Activated naive CD8-positive, alpha-beta T cell treated with anti-CD3 and anti-CD28 coated beads for 36 hours (primary cell): ENCODE measurements around the gene ERC1. TPM values are rescaled to one million over a fixed set of nuclear protein-coding genes. Genes with fewer than 3 reads are reported as not detected.
"Not testable (repeated sequence)": the region's sequence is repeated elsewhere in the genome, so short reads cannot be mapped to it uniquely, and the experiment has no call there.

Experiments used
- DNase-seq: peaks from one replicate; pipeline ENCODE4 v3.0.0; 2021
- H3K27ac Mint-ChIP-seq: one replicate; pipeline ENCODE4 v1.8.0; 2022; ENCODE audit warnings: mild to moderate bottlenecking, moderate library complexity, mixed read lengths
- H3K27me3 Mint-ChIP-seq: one replicate; pipeline ENCODE4 v1.8.0; 2022; ENCODE audit warnings: mild to moderate bottlenecking, mixed read lengths
- H3K36me3 Mint-ChIP-seq: one replicate; pipeline ENCODE4 v1.8.0; 2021; ENCODE audit warnings: mild to moderate bottlenecking, mixed read lengths
- H3K4me1 Mint-ChIP-seq: one replicate; pipeline ENCODE4 v1.8.0; 2021; ENCODE audit warnings: mixed read lengths
- H3K4me3 Mint-ChIP-seq: one replicate; pipeline ENCODE4 v1.8.0; 2022; ENCODE audit warnings: mild to moderate bottlenecking, moderate library complexity, mixed read lengths
- H3K9me3 Mint-ChIP-seq: one replicate; pipeline ENCODE4 v1.8.0; 2022; ENCODE audit warnings: mixed read lengths
- total RNA-seq, 2 experiments: library from RNA; stranded (reverse); gene quantifications; one replicate each; pipeline ENCODE4 v1.2.3, GENCODE V29; 2021

Gene ERC1
- total RNA-seq, 2 experiments from 2014 or later, result 24.0 to 25.5 TPM

DNA sequence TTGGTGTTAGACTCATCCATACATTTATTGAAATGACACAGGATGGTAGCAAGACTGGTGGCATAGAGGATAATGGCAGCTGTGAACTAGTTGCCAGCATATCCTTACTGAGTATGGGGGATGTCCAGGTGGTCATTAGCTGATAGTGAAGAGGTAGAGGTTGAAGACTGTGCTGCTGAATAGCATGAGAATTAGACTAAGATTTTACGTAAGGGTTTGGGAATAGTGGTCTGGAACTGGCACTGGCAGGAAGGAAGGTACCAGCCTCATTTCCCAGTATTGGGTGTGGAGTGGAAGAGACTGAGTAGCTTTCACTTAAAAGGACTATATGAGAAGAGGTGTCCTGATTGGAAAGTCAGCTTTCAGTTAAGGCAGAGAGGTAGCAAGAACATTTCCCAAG lies 6.5 kb downstream of the ERC1 start:
- Mint-ChIP-seq H3K4me1 (peaks cover 24% of the 10 kb centered on the region), H3K9me3 (no peaks in the 10 kb centered on the region), H3K4me3 (no peak overlapping the region), H3K36me3 (peaks cover 12% of the 10 kb centered on the region), H3K27me3 (no peaks in the 10 kb centered on the region), H3K27ac (no peak overlapping the region)
- DNase-seq, result no peak

DNA sequence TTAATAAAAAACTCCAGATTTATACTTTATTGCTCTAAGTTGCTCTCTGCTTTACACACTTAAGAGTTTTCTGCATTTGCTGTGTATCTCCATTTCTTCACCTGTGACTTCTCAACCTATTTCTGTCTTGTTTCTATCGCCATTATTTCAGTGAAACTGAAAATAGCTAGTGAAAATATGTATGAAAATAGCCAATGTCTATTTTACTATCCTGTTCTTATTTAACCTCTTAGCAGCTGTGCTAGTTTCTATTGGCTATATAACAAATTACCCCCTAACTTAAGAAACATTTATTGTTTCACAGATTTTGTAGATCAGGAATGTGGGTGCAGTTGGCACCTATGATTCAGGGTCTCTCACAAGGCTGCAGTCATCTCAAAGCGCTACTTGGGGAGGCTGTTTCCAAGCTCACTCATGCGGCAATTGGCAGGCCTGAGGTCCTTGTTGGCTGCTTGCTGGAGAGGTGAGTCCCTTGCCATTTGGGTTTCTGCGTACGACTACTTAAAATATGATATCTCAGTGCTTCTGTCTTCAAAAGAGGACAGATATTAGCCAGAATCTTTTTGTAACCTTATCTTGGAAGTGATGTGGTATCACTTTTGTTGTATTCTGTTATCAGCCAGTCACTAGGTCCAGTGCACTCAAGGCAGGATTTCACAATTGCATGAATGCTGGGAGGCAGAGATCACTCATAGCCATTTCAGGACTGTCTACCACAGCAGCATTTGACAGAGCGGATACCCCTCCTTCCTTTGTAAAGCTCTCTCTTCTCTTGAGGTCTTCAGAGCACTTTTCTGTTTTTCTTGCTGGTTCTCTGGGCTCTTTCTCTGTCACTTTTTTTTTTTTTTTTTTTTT lies 7.2 kb downstream of the ERC1 start:
- H3K9me3 Mint-ChIP-seq, result no peaks in the 10 kb centered on the region
- DNase-seq, result no peak
- peaks cover 22% of the 10 kb centered on the region for H3K4me1 Mint-ChIP-seq
- no peak overlapping the region for H3K4me3 Mint-ChIP-seq
- no peaks in the 10 kb centered on the region for H3K27me3 Mint-ChIP-seq
- peaks cover 13% of the 10 kb centered on the region for H3K36me3 Mint-ChIP-seq
- no peak overlapping the region for H3K27ac Mint-ChIP-seq

DNA sequence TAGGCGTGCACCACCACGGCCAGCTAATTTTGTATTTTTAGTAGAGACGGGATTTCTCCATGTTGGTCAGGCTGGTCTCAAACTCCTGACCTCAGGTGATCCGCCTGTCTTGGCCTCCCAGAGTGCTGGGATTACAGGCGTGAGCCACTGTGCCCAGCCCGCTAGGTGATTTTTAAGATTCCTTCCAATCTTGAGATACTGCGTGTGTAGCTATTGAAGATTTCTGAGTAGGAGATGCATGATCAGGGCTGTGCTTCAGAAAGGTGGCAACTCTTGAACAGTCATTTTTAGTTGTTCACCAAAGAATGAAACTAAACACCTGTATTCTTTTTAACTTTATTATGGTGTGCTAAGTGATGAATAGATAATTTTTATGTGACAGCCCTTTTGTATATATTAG lies 8.7 kb downstream of the ERC1 start:
- not testable (repeated sequence) for H3K27ac Mint-ChIP-seq, H3K9me3 Mint-ChIP-seq, DNase-seq, H3K4me3 Mint-ChIP-seq, H3K27me3 Mint-ChIP-seq
- H3K36me3 Mint-ChIP-seq, result peaks cover 17% of the 10 kb centered on the region
- peaks cover 25% of the 10 kb centered on the region for H3K4me1 Mint-ChIP-seq

DNA sequence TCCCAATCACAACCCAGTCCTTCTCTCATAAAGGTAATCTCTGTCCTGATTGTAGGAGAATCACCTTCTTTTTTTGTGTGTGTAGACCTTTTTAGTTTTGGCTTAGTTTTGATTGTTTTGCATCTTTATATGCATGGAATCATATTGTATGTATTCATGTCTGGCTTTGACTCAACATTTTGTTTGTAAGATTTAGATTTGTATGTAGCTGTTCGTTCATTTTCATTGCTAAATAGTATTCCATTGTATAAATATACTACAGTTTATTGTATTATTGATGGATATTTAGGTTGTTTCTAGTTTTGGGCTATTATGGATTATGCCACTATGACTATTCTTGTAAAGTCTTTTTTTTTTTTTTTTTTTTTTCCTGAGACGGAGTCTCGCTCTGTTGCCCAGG lies 10.5 kb downstream of the ERC1 start:
- Mint-ChIP-seq H3K4me3 (no peak overlapping the region), H3K9me3 (no peaks in the 10 kb centered on the region), H3K4me1 (peaks cover 21% of the 10 kb centered on the region), H3K27ac (no peak overlapping the region), H3K36me3 (peaks cover 17% of the 10 kb centered on the region), H3K27me3 (no peaks in the 10 kb centered on the region)
- no peak for DNase-seq

DNA sequence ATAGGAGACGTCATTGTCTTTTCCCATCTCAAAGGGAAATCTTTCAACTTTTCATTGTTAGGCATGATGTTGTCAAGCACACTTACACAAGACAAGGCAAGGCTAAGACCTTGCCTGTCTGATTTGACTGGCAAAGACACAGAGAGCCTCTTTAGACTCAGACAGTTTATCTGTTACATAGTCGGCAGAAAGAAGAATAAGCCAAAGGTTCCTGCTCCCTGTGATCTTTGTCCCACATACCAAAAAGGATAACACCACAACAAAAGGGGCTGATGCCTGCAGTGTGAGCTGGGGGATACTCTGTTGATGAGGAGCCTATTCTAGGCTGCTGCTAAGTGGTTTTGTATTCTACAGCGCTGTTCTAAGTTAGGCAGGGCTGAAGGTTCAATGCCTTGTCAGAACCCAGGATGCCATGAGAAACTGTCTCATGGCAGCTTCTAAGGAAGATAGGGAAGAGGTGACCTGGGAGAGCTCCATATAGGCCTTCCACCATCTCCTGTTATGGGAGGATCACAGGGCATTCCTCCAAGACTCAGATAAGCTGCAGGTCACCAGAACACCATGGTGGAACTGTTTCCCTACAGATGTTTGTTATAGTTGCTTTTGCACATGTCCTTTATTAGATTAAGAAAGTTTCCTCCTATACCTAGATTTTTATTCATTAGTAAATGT lies 12.7 kb downstream of the ERC1 start:
- peaks cover 7% of the 10 kb centered on the region for H3K4me1 Mint-ChIP-seq
- H3K36me3 Mint-ChIP-seq, result peaks cover 17% of the 10 kb centered on the region
- no peak overlapping the region for H3K4me3 Mint-ChIP-seq
- H3K27me3 Mint-ChIP-seq, result no peaks in the 10 kb centered on the region
- H3K9me3 Mint-ChIP-seq, result no peaks in the 10 kb centered on the region
- no peak for DNase-seq
- H3K27ac Mint-ChIP-seq, result no peak overlapping the region

DNA sequence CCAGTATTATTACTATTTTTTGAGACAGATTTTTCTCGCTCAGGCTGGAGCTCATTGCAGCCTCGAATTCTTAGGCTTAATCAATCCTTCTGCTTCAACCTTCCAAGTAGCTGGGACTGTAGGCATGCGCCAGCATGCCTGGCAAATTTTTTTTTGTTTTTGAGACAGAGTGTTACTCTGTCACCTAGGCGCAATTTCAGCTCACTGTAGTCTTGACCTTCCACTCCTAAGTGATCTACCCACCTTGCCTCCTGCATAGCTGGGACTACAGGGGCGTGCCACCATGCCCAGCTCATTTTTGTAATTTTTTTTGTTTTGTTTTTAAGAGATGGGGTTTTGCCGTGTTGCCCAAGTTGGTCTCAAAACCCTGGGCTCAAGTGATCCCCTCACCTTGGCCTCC lies 15.2 kb downstream of the ERC1 start:
- Mint-ChIP-seq H3K36me3 (peaks cover 11% of the 10 kb centered on the region), H3K4me3 (no peak overlapping the region), H3K4me1 (peaks cover 4% of the 10 kb centered on the region), H3K27ac (no peak overlapping the region), H3K27me3 (no peaks in the 10 kb centered on the region), H3K9me3 (no peaks in the 10 kb centered on the region)
- no peak for DNase-seq

DNA sequence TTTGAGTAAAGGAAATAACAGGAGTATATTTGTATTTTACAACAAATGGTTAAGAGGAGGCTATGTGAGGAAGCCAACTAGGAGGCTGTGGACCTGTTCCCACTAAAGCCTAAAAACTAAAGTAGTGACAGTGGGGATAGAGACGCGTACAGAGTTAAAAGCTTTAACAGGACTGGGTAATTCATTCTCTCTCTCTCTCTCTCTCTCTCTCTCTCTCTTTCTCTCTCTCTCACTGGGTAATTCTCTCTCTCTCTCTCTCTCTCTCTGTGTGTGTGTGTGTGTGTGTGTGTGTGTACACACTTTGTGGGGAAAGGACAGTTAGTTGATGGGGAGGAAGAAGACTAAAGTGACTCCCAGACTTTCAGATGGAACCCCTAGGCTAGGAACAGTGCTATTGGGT lies 16.3 kb downstream of the ERC1 start:
- Mint-ChIP-seq H3K4me1 (peaks cover 4% of the 10 kb centered on the region), H3K36me3 (peaks cover 7% of the 10 kb centered on the region), H3K27me3 (no peaks in the 10 kb centered on the region), H3K27ac (no peak overlapping the region), H3K4me3 (no peak overlapping the region), H3K9me3 (no peaks in the 10 kb centered on the region)
- DNase-seq, result no peak

DNA sequence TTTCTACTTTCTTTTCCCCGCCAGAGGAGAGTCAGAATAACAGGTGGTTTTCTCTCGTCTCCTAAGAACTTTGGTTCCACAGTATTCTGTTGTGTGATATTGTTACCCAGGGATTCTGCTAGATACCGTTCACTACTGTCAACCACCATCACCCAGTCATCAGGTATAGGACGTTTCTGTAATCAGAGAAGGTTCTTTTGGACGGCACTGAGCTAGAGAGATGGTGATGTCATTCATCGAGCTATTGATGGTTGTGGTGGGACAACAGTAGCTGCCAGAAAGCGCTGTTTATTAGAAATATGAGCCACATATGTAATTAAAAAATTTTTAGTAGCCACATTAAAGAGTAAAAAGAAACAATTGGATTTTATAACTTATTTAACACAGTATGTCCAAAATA lies 17.0 kb downstream of the ERC1 start:
- H3K4me3 Mint-ChIP-seq, result no peak overlapping the region
- no peak overlapping the region for H3K27ac Mint-ChIP-seq
- DNase-seq, result no peak
- no peaks in the 10 kb centered on the region for H3K27me3 Mint-ChIP-seq
- peaks cover 4% of the 10 kb centered on the region for H3K4me1 Mint-ChIP-seq
- H3K36me3 Mint-ChIP-seq, result peaks cover 3% of the 10 kb centered on the region
- H3K9me3 Mint-ChIP-seq, result no peaks in the 10 kb centered on the region

DNA sequence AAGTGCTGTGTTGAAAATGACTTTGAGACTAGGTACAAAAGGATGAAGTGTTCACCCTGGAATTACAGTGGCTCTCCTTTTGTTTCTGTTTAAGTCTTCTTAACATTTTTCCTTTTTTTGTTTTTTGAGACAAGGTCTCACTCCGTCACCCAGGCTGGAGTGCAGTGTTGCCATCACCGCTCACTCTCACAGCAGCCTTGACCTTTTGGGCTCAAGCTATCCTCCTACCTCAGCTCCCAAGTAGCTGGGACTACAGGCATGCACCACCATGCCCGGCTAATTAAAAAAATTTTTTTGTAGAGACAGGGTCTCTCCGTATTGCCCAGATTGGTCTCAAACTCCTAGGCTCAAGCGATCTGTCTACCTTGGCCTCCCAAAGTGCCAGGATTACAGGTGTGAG lies 20.1 kb downstream of the ERC1 start:
- Mint-ChIP-seq H3K4me3 (no peak overlapping the region), H3K27me3 (no peaks in the 10 kb centered on the region), H3K36me3 (peaks cover 7% of the 10 kb centered on the region), H3K4me1 (no peaks in the 10 kb centered on the region), H3K9me3 (no peaks in the 10 kb centered on the region), H3K27ac (no peak overlapping the region)
- DNase-seq, result no peak

DNA sequence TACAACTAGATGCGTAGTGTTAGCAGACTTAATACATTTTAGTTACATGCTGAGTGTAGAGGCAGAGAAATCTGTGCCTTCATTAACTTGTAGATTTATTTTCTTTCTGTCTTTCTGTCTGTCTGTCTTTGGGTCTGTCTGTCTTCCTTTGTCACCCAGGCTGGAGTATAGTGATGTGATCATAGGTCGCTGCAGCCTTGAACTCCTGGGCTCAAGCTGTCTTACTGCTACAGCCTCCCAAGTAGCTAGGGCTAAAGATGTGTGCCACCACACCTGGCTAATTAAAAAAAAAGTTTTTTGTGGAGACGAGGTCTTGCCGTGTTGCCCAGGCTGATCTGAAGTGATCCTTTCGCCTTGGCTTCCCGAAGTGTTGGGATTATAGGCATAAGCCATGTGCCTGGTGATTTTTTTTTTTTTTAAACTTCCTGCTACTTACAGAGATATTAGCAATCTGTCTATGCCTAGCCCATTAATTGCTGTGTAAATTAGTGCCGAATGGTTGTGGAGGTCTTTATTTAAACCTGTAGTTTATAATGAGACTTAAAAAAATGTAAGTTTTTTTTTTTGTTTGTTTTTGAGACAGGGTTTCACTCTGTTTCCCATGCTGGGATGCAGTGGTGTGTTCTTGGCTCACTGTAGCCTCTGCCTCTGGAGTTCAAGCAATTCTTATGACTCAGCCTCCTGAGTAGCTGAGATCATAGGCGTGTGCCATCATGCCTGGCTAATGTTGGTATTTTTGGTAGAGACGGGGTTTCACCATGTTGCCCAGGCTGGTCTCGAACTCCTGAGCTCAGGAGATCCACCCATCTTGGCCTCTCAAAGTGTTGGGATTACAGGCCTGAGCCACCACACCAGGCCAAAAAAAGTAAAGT lies 22.8 kb downstream of the ERC1 start:
- Mint-ChIP-seq H3K4me3 (no peak overlapping the region), H3K27me3 (no peaks in the 10 kb centered on the region), H3K36me3 (peaks cover 7% of the 10 kb centered on the region), H3K27ac (no peak overlapping the region), H3K4me1 (no peaks in the 10 kb centered on the region), H3K9me3 (no peaks in the 10 kb centered on the region)
- DNase-seq, result no peak

DNA sequence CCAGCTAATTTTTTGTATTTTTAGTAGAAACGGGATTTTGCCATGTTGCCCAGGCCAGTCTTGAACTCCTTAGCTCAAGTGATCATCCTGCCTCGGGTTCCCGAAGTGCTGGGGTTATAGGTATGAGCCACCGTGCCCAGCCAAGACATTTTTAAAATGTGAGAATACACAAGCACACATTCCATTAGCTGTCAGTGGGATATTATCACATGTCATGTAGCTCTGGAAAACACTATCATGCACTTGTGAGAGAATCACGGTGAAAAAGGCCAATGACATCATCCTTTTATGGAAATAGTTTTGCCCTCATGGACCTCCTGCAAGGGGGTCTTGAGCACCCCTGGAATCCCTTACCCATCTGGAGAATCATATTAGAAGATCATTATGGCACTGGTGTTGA lies 28.3 kb downstream of the ERC1 start:
- DNase-seq, result no peak
- H3K4me3 Mint-ChIP-seq, result no peak overlapping the region
- H3K27ac Mint-ChIP-seq, result no peak overlapping the region
- H3K4me1 Mint-ChIP-seq, result no peaks in the 10 kb centered on the region
- H3K36me3 Mint-ChIP-seq, result peaks cover 24% of the 10 kb centered on the region
- H3K9me3 Mint-ChIP-seq, result no peaks in the 10 kb centered on the region
- H3K27me3 Mint-ChIP-seq, result no peaks in the 10 kb centered on the region

DNA sequence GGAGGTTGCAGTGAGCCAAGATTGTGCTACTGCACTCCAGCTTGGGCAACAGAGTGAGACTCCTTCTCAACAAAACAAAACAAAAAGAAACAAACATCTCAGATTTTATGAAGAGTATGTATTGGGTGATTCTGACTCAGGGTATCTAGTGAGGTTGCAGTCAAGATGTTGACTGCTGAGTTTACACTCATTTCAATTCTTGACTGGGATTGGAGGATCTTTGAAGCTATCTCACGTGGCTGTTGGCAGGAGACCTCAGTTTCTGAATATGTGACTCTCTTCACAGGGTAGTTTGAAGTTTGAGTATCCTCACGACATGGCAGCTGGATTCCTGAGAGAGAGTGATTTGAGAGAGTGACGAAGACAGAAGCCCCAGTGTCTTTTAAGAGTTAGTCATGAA lies 29.4 kb downstream of the ERC1 start:
- no peaks in the 10 kb centered on the region for H3K4me1 Mint-ChIP-seq

DNA sequence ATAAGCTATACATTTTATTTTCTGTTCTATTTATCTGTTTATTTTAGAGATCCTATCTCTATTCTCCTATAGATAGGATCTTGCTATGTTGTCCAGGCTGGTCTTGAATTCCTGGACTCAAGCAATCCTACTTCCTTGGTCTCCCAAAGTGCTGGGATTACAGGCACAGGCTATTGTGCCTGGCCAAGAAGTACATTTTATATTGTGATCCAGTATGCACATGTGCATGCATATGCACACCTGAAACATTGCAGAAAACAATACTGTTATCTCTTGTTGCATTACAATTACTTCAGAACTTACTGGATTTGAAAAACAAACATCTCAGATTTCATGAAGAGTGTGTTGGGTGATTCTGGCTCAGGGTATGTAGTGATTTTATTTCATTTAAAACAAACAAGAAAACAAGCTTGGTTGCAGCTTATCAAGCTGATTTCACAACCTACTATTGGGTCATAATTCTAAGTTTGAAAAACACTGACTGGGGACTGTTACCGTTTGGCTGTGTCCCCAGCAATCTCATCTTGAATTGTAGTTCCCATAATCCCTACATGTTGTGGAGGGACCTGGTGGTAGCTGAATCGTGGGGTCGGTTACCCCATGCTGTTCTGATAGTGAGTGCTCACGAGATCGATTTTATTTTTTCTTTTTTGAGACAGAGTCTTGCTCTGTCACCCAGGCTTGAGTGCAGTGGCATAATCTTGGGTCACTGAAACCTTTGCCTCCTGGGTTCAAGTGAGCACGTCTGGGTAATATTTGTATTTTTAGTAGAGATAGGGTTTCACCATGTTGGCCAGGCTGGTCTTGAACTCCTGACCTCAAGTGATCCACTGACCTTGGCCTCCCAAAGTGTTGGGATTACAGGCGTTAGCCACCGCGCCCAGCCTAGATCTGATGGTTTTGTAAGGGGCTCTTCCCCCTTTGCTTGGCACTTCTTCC lies 31.3 kb downstream of the ERC1 start:
- Mint-ChIP-seq H3K4me1 (no peaks in the 10 kb centered on the region), H3K36me3 (peaks cover 21% of the 10 kb centered on the region), H3K9me3 (no peaks in the 10 kb centered on the region), H3K4me3 (no peak overlapping the region), H3K27me3 (no peaks in the 10 kb centered on the region), H3K27ac (no peak overlapping the region)
- no peak for DNase-seq

More for the DNA sequence above, 29.4 kb downstream of the ERC1 start:
- Mint-ChIP-seq H3K27ac (no peak overlapping the region), H3K36me3 (peaks cover 20% of the 10 kb centered on the region), H3K9me3 (no peaks in the 10 kb centered on the region), H3K4me3 (no peak overlapping the region), H3K27me3 (no peaks in the 10 kb centered on the region)
- DNase-seq, result no peak

DNA sequence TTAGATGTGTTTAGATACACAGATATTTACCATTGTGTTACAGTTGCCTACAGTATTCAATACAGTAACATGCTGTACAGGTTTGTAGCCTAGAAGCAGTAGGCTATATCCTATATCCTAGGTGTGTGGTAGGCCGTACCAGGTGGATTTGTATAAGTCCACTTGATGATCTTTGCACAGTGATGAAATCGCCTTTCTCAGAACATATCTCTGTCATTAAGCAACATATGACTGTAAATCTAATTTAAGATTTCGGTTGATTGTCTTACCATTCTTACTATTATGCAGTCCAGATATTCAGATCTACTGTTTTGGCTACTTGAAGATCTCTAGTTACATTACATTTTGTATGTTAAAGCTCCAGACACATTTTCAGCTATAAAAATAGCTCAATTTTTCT lies 39.8 kb downstream of the ERC1 start:
- H3K27me3 Mint-ChIP-seq, result no peaks in the 10 kb centered on the region
- no peaks in the 10 kb centered on the region for H3K4me1 Mint-ChIP-seq
- H3K36me3 Mint-ChIP-seq, result peaks cover 17% of the 10 kb centered on the region
- H3K9me3 Mint-ChIP-seq, result no peaks in the 10 kb centered on the region
- no peak overlapping the region for H3K27ac Mint-ChIP-seq
- H3K4me3 Mint-ChIP-seq, result no peak overlapping the region
- no peak for DNase-seq
